BE2C (cell line): Measurements from ENCODE around the gene BZW1.

Experiments
- DNase-seq: peaks from one replicate; pipeline ENCODE4 v3.0.0-alpha.2; 2020
- H3K27me3 ChIP-seq: fragments of 250-450 bp; sonication (Bioruptor Pico); 2 replicates; pipeline ENCODE4 v1.5.1; 2020; ENCODE audit warnings: mild to moderate bottlenecking
- H3K36me3 ChIP-seq: fragments of 250-450 bp; sonication (Bioruptor Pico); 2 replicates; pipeline ENCODE4 v1.5.1; 2020; ENCODE audit warnings: mild to moderate bottlenecking
- H3K4me1 ChIP-seq: fragments of 250-450 bp; sonication (Bioruptor Pico); 2 replicates; pipeline ENCODE4 v1.5.1; 2020
- H3K4me3 ChIP-seq: 2 replicates; pipeline ENCODE4 v1.5.1; 2011; ENCODE audit warnings: low read depth, low read length
- H3K9me3 ChIP-seq: fragments of 250-450 bp; sonication (Bioruptor Pico); 2 replicates; pipeline ENCODE4 v1.5.1; 2020
- TF ChIP-seq, protein P1 (sequence below): IDR thresholded peaks from 2 replicates; pipeline ENCODE4 v1.5.1; 2012; ENCODE audit warnings: mild to moderate bottlenecking, low read depth, low read length

Gene BZW1

DNA sequence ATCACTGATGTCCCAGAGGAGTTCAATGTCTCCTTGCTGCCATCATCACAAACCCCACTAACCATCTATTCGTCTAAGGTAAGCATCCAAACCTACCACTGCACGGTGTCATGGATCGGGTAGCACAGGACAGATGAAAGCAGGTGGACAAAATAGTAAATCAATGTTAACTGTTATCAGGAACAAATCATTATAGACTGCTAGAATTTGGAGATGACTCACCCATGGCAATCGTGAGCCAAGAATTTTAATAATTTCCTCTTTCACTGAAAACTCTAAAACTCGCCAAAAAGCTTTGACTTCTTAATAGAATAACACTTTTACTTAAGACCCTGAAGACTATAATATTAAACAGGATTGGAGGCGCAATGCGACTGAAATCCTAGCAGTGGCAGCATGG, 33.7 kb upstream of the BZW1 start:
- Histone ChIP-seq H3K4me3 (no peak overlapping the region), H3K27me3 (no peaks in the 10 kb centered on the region), H3K9me3 (no peaks in the 10 kb centered on the region), H3K36me3 (no peaks in the 10 kb centered on the region), H3K4me1 (no peaks in the 10 kb centered on the region)
- TF ChIP-seq, protein P1, sequence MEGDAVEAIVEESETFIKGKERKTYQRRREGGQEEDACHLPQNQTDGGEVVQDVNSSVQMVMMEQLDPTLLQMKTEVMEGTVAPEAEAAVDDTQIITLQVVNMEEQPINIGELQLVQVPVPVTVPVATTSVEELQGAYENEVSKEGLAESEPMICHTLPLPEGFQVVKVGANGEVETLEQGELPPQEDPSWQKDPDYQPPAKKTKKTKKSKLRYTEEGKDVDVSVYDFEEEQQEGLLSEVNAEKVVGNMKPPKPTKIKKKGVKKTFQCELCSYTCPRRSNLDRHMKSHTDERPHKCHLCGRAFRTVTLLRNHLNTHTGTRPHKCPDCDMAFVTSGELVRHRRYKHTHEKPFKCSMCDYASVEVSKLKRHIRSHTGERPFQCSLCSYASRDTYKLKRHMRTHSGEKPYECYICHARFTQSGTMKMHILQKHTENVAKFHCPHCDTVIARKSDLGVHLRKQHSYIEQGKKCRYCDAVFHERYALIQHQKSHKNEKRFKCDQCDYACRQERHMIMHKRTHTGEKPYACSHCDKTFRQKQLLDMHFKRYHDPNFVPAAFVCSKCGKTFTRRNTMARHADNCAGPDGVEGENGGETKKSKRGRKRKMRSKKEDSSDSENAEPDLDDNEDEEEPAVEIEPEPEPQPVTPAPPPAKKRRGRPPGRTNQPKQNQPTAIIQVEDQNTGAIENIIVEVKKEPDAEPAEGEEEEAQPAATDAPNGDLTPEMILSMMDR = no peak
- no peak for DNase-seq

DNA sequence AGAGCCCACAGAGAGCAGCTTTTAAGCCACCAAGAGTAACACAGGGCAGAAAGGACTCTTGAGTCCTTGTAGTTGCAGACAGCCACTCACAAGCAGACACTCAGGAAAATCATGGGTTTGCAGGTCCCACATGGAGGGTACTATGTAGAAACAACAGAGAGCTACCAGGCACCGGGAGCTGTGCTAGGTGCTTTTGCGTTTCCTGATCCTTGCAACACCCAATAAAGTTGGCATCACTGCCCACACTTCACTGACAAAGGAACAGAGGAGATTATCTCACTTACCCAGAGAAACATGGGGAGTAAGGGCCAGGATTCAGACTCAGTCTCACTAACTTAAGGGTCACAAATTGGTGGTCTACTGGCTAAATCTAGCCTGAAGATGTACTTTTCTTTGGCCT, 32.5 kb upstream of the BZW1 start:
- TF ChIP-seq, protein P1 = no peak
- DNase-seq = no peak
- H3K36me3 ChIP-seq = no peaks in the 10 kb centered on the region
- no peaks in the 10 kb centered on the region for H3K9me3 ChIP-seq
- no peak overlapping the region for H3K4me3 ChIP-seq
- H3K4me1 ChIP-seq = no peaks in the 10 kb centered on the region
- H3K27me3 ChIP-seq = no peaks in the 10 kb centered on the region

DNA sequence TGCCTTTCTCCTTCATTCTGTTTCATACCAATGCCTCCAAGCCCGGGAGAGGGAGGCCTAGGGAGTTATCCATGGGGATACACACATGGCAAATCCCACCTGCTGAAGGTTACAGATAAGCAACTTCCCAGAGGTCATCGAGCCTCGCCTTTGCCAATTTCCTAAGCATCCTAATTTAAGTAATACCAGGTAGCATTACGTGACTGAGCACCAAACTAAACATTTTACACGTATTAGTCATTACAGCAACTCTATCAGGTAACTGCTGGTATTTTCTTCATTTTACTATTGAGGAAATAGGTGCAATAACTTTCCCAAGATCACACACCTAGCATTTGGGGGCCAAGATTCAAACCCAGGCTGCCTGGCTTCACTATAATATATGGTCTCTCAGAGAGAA, 30.1 kb upstream of the BZW1 start:
- no peaks in the 10 kb centered on the region for H3K4me1 ChIP-seq
- TF ChIP-seq, protein P1 = no peak

DNA sequence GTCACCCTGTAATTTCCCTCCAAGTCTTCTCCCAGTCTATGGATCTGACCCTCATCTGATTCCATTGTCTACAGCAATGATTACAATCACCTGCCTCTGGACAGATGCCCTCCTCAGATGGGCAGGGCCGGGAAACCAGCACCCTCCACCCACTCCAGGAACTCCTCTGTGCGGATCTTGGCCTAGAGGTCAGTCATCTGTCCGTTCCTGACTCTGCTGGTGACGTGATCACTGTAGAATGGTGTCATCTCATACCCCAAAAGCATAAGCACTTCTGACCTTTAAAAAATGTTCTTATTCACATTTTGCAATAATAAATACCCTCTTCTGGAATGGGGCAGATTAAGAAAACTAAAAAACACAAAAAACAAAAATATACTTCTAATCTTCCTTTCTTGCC, 29.5 kb upstream of the BZW1 start:
- no peaks in the 10 kb centered on the region for H3K9me3 ChIP-seq
- no peaks in the 10 kb centered on the region for H3K36me3 ChIP-seq
- DNase-seq = no peak
- TF ChIP-seq, protein P1 = no peak
- no peaks in the 10 kb centered on the region for H3K27me3 ChIP-seq
- no peaks in the 10 kb centered on the region for H3K4me1 ChIP-seq
- no peak overlapping the region for H3K4me3 ChIP-seq

More for the DNA sequence above, 30.1 kb upstream of the BZW1 start:
- H3K27me3 ChIP-seq = no peaks in the 10 kb centered on the region
- no peaks in the 10 kb centered on the region for H3K36me3 ChIP-seq
- no peak for DNase-seq
- H3K9me3 ChIP-seq = no peaks in the 10 kb centered on the region
- no peak overlapping the region for H3K4me3 ChIP-seq

DNA sequence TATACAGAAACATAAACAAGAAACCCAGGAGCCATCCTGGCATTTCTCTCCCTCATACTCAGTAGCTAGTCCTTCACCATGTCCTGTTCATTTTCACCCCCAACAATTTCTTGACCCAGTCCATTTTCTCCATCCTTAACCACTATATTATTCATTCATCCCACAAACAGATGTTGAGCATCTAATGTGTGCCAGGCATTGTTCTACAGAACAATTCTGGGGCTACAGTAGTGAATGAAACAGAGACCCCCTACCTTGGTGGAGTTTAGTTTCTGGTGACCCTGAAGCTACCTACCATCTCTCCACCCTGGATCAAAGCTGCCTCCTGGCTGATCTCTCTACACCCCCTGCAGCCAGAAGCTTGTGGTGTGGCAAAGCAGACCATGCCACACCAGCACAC, 27.5 kb upstream of the BZW1 start:
- DNase-seq = no peak
- no peaks in the 10 kb centered on the region for H3K4me1 ChIP-seq
- no peaks in the 10 kb centered on the region for H3K9me3 ChIP-seq
- H3K36me3 ChIP-seq = no peaks in the 10 kb centered on the region
- no peaks in the 10 kb centered on the region for H3K27me3 ChIP-seq
- TF ChIP-seq, protein P1 = no peak
- no peak overlapping the region for H3K4me3 ChIP-seq

DNA sequence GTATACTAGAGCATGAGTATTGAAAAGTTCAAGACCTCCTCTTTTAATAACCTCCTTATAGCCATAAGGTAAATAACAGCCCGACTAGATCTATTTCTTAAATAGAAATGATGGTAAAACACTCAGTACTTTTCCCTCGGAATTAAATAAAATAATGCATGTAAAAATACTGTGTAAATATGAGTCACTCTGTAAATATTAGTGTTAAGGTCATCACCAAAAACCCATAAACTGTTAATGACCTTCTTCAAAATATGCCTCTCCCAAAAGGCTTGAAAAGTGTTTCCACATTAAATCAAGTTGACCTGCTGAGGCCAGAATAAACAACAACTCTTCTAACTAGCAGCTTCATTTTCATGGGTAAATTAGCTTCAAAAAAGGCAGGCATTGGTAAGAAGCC, 25.3 kb upstream of the BZW1 start:
- Histone ChIP-seq H3K4me1 (no peaks in the 10 kb centered on the region), H3K9me3 (no peaks in the 10 kb centered on the region), H3K36me3 (no peaks in the 10 kb centered on the region), H3K4me3 (no peak overlapping the region), H3K27me3 (no peaks in the 10 kb centered on the region)
- TF ChIP-seq, protein P1 = no peak
- no peak for DNase-seq
